WI38 (cell line): Measurements from ENCODE around the gene BLOC1S6.

Experiments
- H3K4me3 ChIP-seq: 2 replicates; pipeline ENCODE4 v1.5.1; 2011; ENCODE audit warnings: low read depth, mild to moderate bottlenecking, control low read depth, low read length
- CTCF ChIP-seq: IDR thresholded peaks from 2 replicates; pipeline ENCODE4 v1.5.1; 2012; ENCODE audit warnings: low read depth, mild to moderate bottlenecking, control low read depth, low read length

BLOC1S6 gene

GRCh38 chr15:45657254-45657653, 70.1 kb downstream of the BLOC1S6 start:
- no peak overlapping the region for H3K4me3 ChIP-seq
- TF ChIP-seq CTCF = no peak

- no peak overlapping the region for H3K4me3 ChIP-seq
Measured at GRCh38 chr15:45657764-45658545, 70.8 kb downstream of the BLOC1S6 start.

More at GRCh38 chr15:45657764-45658545, 70.8 kb downstream of the BLOC1S6 start:
- TF ChIP-seq CTCF = no peak
